ENCODE results near the gene GINS1. TPM values are rescaled to one million over a fixed set of nuclear protein-coding genes. Genes with fewer than 3 reads are reported as not detected.

GINS1 gene
- total and polyA plus RNA-seq, 2 of the 13 experiments (the other 11 are each of a cell fraction or from before 2014, with no cell fraction given), result 14.6 to 59.9 TPM

GRCh38 chr20:25378189-25378883, 29.1 kb upstream of the GINS1 start (continued):
- TF ChIP-seq TMF1 (CRISPR knock-in tag; IDR thresholded peaks at IDR 0.05; ENCODE audit: low read depth) (no peak), CENPX (CRISPR knock-in tag; IDR thresholded peaks at IDR 0.05) (no peak), NR2F2 (IDR thresholded peaks at IDR 0.05; ENCODE audit: borderline replicate concordance, low read depth) (peak; percentile 100), ZHX2 (IDR thresholded peaks at IDR 0.05; ENCODE audit: low read depth) (no peak), ZHX2 (CRISPR knock-in tag; IDR thresholded peaks at IDR 0.05; ENCODE audit: borderline replicate concordance) (no peak), ZSCAN12 (CRISPR knock-in tag; IDR thresholded peaks at IDR 0.05) (no peak), MYNN (CRISPR knock-in tag; IDR thresholded peaks at IDR 0.05; ENCODE audit: low read depth) (no peak), FOXP4 (CRISPR knock-in tag; IDR thresholded peaks at IDR 0.05) (peak; percentile 83), SYNCRIP (IDR thresholded peaks at IDR 0.05; ENCODE audit: insufficient read depth, low read depth, low read length) (no peak), ZNF367 (CRISPR knock-in tag; IDR thresholded peaks at IDR 0.05; ENCODE audit: borderline replicate concordance) (no peak), NFIC (IDR thresholded peaks at IDR 0.05; ENCODE audit: low read length) (peak; percentile 92), EP300 (IDR thresholded peaks at IDR 0.05; ENCODE audit: low read depth in 2 of 2, low read length in 2 of 2) (peak; percentile 90 to 95; a peak in 3 of 4 replicates), EP300 (CRISPR knock-in tag; IDR thresholded peaks at IDR 0.05; ENCODE audit: borderline replicate concordance) (peak; percentile 83; the same call in 1 of the 2 replicates), ZNF598 (CRISPR knock-in tag; IDR thresholded peaks at IDR 0.05; ENCODE audit: borderline replicate concordance) (no peak), ARID3A (IDR thresholded peaks at IDR 0.05; ENCODE audit: low read depth, low read length) (peak; percentile 96), ADNP (CRISPR knock-in tag; IDR thresholded peaks at IDR 0.05) (no peak), ZSCAN31 (CRISPR knock-in tag; IDR thresholded peaks at IDR 0.05; ENCODE audit: low read depth) (no peak), ZBTB49 (CRISPR knock-in tag; IDR thresholded peaks at IDR 0.05; ENCODE audit: borderline replicate concordance) (no peak)

Data from HepG2 (cell line).